HFFc6 (cell line): ENCODE data around the gene LZTR1. TPM values are rescaled to one million over a fixed set of nuclear protein-coding genes. Genes with fewer than 3 reads are reported as not detected.

Source experiments
- DNase-seq: peaks from one replicate; pipeline ENCODE4 v3.0.0-alpha.2; 2018
- H3K27ac Mint-ChIP-seq: 2 replicates; pipeline ENCODE4 v1.8.0; 2020; ENCODE audit warnings: mild to moderate bottlenecking, mixed read lengths
- H3K27me3 Mint-ChIP-seq: 2 replicates; pipeline ENCODE4 v1.8.0; 2021; ENCODE audit warnings: mild to moderate bottlenecking, moderate library complexity, mixed read lengths; ENCODE audit not compliant: insufficient read depth
- H3K36me3 Mint-ChIP-seq: 2 replicates; pipeline ENCODE4 v1.8.0; 2021; ENCODE audit warnings: low read depth, mixed read lengths
- H3K4me1 Mint-ChIP-seq: 2 replicates; pipeline ENCODE4 v1.8.0; 2020; ENCODE audit warnings: low read depth, mixed read lengths
- H3K4me3 Mint-ChIP-seq: 2 replicates; pipeline ENCODE4 v1.8.0; 2020; ENCODE audit warnings: mild to moderate bottlenecking, moderate library complexity, mixed read lengths
- H3K9me3 Mint-ChIP-seq: 2 replicates; pipeline ENCODE4 v1.8.0; 2020; ENCODE audit warnings: mild to moderate bottlenecking, mixed read lengths
- total RNA-seq, 6 experiments: library from RNA; stranded (reverse); fragmentation: NEBNext Ultra II Directional; extraction: Animal tissue kit (Norgen Biotek cat#: 25700); gene quantifications; 2 replicates in 1 of 6; 3 replicates in 5 of 6; pipeline ENCODE4 v1.2.3, GENCODE V29; 2021
- TF ChIP-seq, protein P1 (sequence below): fragments of 200-600 bp; sonication (generic); IDR thresholded peaks from 2 replicates; pipeline ENCODE4 v1.5.0; 2021; ENCODE audit warnings: antibody characterized with exemption, mild to moderate bottlenecking

Gene LZTR1
- total RNA-seq, 6 experiments from 2014 or later, result 50.6 to 64.0 (median 57.2) TPM

- TF ChIP-seq, protein P1, sequence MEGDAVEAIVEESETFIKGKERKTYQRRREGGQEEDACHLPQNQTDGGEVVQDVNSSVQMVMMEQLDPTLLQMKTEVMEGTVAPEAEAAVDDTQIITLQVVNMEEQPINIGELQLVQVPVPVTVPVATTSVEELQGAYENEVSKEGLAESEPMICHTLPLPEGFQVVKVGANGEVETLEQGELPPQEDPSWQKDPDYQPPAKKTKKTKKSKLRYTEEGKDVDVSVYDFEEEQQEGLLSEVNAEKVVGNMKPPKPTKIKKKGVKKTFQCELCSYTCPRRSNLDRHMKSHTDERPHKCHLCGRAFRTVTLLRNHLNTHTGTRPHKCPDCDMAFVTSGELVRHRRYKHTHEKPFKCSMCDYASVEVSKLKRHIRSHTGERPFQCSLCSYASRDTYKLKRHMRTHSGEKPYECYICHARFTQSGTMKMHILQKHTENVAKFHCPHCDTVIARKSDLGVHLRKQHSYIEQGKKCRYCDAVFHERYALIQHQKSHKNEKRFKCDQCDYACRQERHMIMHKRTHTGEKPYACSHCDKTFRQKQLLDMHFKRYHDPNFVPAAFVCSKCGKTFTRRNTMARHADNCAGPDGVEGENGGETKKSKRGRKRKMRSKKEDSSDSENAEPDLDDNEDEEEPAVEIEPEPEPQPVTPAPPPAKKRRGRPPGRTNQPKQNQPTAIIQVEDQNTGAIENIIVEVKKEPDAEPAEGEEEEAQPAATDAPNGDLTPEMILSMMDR, result no peak
- Mint-ChIP-seq H3K36me3 (peaks cover 2% of the 10 kb centered on the region; the same call in 1 of the 2 replicates), H3K27ac (no peak overlapping the region), H3K27me3 (no peaks in the 10 kb centered on the region), H3K9me3 (no peaks in the 10 kb centered on the region), H3K4me1 (no peaks in the 10 kb centered on the region), H3K4me3 (no peak overlapping the region)
- no peak for DNase-seq
Observed at GRCh38 chr22:20992456-20993303, 10.6 kb downstream of the LZTR1 start.

GRCh38 chr22:20993304-20994127 is 11.4 kb downstream of the LZTR1 start:
- Mint-ChIP-seq H3K36me3 (no peaks in the 10 kb centered on the region; the same call in 1 of the 2 replicates), H3K4me3 (no peak overlapping the region), H3K4me1 (no peaks in the 10 kb centered on the region), H3K9me3 (no peaks in the 10 kb centered on the region), H3K27me3 (no peaks in the 10 kb centered on the region), H3K27ac (no peak overlapping the region)
- TF ChIP-seq, protein P1, result no peak
- DNase-seq, result no peak

- no peak for DNase-seq
- Mint-ChIP-seq H3K27ac (no peak overlapping the region), H3K27me3 (no peaks in the 10 kb centered on the region), H3K4me3 (no peak overlapping the region), H3K4me1 (no peaks in the 10 kb centered on the region), H3K36me3 (no peaks in the 10 kb centered on the region; the same call in 1 of the 2 replicates), H3K9me3 (no peaks in the 10 kb centered on the region)
- TF ChIP-seq, protein P1, result no peak
Observed at GRCh38 chr22:20994128-20994901, 12.2 kb downstream of the LZTR1 start.

DNA sequence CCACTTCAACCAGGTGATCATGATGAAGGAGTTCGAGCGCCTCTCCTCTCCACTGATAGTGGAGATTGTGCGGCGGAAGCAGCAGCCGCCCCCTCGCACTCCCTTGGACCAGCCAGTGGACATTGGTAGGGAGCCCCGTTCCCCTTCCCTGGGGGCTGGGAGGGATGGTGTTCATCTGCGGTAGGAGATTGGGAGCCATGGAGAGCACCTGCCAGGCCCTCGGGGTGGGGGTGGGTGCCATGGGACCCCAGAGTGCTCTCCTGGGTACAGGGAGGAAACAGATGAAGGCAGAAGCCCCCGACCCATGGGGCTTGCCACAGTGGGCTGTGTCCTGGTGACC is 12.8 kb downstream of the LZTR1 start:
- H3K27me3 Mint-ChIP-seq, result no peaks in the 10 kb centered on the region
- H3K9me3 Mint-ChIP-seq, result no peaks in the 10 kb centered on the region
- DNase-seq, result no peak
- no peak overlapping the region for H3K27ac Mint-ChIP-seq
- TF ChIP-seq, protein P1, result no peak
- H3K36me3 Mint-ChIP-seq, result no peaks in the 10 kb centered on the region; the same call in 1 of the 2 replicates
- no peaks in the 10 kb centered on the region for H3K4me1 Mint-ChIP-seq
- H3K4me3 Mint-ChIP-seq, result no peak overlapping the region

DNA sequence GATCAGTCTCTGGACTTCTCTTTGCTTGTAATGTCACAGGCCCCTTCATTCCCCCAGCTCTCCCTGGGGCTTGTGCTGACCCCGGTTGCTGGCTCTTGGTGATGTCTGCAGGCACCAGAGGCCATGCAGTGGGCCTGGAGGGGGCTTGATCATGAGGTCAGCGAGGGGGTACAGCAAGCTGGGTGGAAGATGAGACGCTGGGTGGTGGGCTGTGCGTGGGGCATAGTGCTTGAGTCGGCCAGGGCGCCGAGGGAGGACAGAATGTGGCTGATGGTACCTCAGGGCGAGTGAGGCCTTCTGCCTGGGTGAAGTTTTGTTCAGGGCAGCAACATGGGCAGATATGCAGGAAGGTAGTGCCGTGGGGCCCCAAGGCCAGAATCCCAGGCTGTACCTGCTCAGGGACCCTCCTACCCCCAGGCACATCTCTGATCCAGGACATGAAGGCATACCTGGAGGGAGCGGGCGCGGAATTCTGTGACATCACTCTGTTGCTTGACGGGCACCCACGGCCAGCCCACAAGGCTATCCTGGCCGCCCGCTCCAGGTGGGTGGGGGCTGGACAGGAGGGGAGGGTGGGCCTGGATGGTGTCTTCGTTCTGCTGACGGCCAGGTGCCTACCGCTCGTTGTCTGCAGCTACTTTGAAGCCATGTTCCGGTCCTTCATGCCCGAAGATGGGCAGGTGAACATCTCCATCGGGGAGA is 13.4 kb downstream of the LZTR1 start:
- TF ChIP-seq, protein P1, result no peak
- Mint-ChIP-seq H3K4me3 (no peak overlapping the region), H3K9me3 (no peaks in the 10 kb centered on the region), H3K4me1 (peaks cover 2% of the 10 kb centered on the region; the same call in 1 of the 2 replicates), H3K27me3 (peaks cover 3% of the 10 kb centered on the region; the same call in 1 of the 2 replicates), H3K36me3 (no peaks in the 10 kb centered on the region; the same call in 1 of the 2 replicates), H3K27ac (no peak overlapping the region)
- DNase-seq, result no peak
